ENCODE results near the gene DYRK1A.

The DYRK1A gene

DNA sequence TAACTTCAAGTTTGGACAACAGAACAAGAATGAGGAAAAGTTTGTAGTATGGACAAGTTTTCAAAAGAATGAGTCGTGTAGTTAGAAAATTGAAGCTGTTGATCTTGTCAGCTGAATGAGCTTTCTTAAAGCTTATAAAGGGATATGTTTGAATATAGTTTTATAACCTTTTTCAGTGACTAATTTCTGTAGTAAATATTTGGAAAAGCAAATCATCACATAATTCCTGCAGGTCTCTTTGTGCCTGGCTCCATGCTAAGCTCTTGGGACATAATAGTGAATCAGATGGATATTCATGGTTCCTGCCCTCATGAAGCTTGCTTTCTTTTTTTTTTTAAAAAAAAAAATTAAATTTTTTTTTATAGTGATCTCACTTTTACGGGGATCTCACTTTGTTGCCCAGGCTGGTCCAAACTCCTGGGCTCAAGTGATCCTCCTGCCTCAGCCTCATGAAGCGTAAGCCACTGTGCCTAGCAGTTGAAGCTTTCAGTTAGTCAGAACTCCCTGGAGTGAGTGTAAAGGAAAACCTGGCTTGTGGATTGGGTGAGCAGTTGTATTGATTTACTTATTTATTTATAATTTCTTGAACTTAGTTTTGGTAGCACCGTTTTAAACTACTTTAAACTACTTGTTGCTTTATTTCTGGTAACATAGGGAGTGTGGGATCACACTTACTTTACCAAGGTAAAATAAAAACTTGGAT lies 15.5 kb downstream of the DYRK1A start:
- DNase-seq (ENCODE audit: low spot score in 2 of 2) (no peak), ATAC-seq (replicated peaks; ENCODE audit: extremely low read depth, poor library complexity, severe bottlenecking) (no peak)
- Mint-ChIP-seq H3K9me3 (no peaks in the 10 kb centered on the region), H3K4me1 (peaks cover 79% of the 10 kb centered on the region), H3K4me3 (no peak overlapping the region), H3K27ac (ENCODE audit: low read depth) (no peak overlapping the region), H3K36me3 (ENCODE audit: insufficient read depth) (peaks cover 10% of the 10 kb centered on the region), H3K27me3 (no peaks in the 10 kb centered on the region)

DNA sequence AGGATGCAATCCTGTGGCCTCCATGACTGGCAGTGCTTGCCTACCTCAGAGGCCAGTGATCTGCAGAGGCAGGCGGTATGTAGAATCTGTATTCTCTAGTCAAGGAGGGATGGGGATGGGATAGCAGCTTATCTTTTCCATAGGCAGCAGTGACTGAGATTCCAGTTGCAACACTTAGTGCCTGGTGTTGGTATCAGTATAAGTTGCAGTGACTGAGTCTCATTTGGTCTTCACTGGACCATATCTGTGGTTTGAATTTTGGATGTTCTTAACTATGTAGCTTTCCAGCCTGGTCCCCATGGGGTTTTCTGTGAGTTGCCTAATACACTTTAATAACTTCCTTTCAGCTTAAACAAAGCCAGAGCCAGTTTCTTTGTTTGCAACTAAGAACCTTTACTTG lies 16.5 kb downstream of the DYRK1A start:
- Mint-ChIP-seq H3K36me3 (ENCODE audit: insufficient read depth) (peaks cover 18% of the 10 kb centered on the region), H3K27ac (ENCODE audit: low read depth) (peak overlapping the region; percentile 49), H3K9me3 (no peaks in the 10 kb centered on the region), H3K27me3 (no peaks in the 10 kb centered on the region), H3K4me1 (peaks cover 82% of the 10 kb centered on the region), H3K4me3 (peak overlapping the region; percentile 17)
- ATAC-seq (replicated peaks; ENCODE audit: extremely low read depth, poor library complexity, severe bottlenecking), result no peak
- DNase-seq (ENCODE audit: low spot score in 2 of 2), result no peak

DNA sequence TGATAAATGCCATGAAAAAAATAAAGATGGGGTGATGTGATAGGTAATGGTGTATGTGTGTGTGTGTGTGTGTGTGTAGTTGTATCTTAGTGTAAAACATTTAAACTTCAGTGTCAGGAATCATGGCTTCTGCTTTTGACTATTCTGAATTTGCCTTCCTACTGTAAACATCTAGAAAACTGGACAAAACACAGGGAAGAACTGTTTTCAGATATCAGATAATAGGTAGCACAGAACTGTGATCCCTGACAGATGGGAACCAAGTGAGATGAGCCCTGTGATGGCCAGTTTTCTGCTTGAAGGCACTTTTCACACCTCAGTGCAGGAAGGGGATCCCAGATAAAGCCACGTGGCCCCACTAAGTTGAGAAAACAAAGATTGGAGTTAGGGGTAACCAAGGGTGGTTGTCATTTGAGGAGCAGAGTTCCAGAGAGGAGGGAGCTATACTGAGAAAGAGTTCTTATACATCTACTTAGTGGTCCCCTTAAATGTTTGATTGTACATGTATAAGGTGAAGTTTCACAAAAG lies 17.3 kb downstream of the DYRK1A start:
- Mint-ChIP-seq H3K4me1 (peaks cover 84% of the 10 kb centered on the region), H3K4me3 (peak overlapping the region; percentile 17), H3K9me3 (no peaks in the 10 kb centered on the region), H3K27ac (ENCODE audit: low read depth) (peak overlapping the region; percentile 49), H3K27me3 (no peaks in the 10 kb centered on the region), H3K36me3 (ENCODE audit: insufficient read depth) (peaks cover 18% of the 10 kb centered on the region)
- ATAC-seq (replicated peaks; ENCODE audit: extremely low read depth, poor library complexity, severe bottlenecking), result no peak
- no peak for DNase-seq (ENCODE audit: low spot score in 2 of 2)

DNA sequence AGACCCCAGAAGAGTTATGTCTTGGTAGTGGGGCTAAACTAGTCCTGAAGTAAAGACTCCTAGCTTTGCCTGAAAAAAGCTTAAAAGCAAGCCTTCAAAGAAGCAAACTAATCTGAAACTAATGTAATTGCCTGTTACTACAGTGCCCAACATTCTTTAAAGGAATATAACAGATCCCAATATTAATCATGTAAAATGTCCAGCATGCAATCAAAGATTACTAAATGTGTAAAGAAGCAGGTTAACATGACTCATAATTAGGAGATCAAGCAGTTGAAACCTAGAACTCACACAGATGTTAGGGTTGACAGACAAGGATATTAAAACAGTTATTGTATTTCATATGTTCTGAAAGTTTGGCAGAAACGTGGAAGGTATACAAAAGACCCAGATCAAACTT lies 17.8 kb downstream of the DYRK1A start:
- H3K9me3 Mint-ChIP-seq, result no peaks in the 10 kb centered on the region
- H3K4me1 Mint-ChIP-seq, result peaks cover 82% of the 10 kb centered on the region
- ATAC-seq (replicated peaks; ENCODE audit: extremely low read depth, poor library complexity, severe bottlenecking) (no peak), DNase-seq (ENCODE audit: low spot score in 2 of 2) (no peak)
- H3K27ac Mint-ChIP-seq (ENCODE audit: low read depth), result peak overlapping the region; percentile 50
- no peaks in the 10 kb centered on the region for H3K27me3 Mint-ChIP-seq
- peak overlapping the region; percentile 17 for H3K4me3 Mint-ChIP-seq
- peaks cover 21% of the 10 kb centered on the region for H3K36me3 Mint-ChIP-seq (ENCODE audit: insufficient read depth)

DNA sequence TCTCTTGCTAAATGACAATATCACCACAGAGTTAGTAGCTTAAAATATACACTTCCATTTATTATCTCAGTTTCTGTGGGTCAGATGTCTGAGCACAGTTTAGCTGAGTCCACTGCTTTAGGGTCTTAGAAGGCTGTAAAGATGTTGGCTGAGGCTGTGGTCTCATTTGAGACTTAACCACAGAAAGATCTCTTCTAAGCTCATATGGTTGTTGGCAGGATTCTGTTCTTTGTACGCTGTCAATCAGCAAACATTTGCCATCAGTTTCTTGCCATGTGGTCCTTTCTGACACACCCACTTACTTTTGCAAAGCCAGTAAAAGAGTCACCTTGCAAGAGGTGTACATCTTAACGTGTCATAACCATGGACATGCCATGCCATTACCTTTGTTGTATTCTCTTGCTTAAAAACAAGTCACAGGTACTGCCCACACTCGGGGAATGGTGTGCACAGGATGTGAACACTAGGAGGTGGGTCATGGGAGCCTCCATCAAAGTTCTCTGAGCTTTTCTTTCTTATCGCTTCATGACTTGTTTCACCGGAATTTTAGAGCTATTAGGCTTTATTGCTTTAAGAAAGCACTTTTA lies 18.7 kb downstream of the DYRK1A start:
- DNase-seq (ENCODE audit: low spot score in 2 of 2) (no peak), ATAC-seq (replicated peaks; ENCODE audit: extremely low read depth, poor library complexity, severe bottlenecking) (peak; percentile 21)
- Mint-ChIP-seq H3K36me3 (ENCODE audit: insufficient read depth) (peaks cover 27% of the 10 kb centered on the region), H3K4me1 (peaks cover 86% of the 10 kb centered on the region), H3K27ac (ENCODE audit: low read depth) (peak overlapping the region; percentile 50), H3K9me3 (no peaks in the 10 kb centered on the region), H3K4me3 (no peak overlapping the region), H3K27me3 (no peaks in the 10 kb centered on the region)

DNA sequence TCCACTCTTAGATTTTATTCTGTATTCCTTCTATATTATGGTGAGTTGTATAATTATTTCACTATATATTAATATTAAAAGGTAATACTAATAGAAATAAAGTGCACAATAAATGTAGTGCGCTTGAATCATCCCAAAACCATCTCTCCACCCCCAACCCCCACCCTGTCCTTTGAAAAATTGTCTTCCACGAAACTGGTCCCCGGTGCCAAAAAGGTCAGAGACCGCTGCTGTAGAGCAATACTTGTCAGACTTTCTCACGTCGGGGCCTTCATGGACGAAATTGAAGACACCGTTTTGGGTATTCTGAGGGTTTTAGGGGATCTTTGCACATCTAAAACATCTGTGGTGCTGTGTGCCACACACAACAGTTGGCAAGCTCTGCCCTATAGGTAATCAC lies 19.6 kb downstream of the DYRK1A start:
- Mint-ChIP-seq H3K27me3 (no peaks in the 10 kb centered on the region), H3K27ac (ENCODE audit: low read depth) (no peak overlapping the region), H3K4me3 (peak overlapping the region; percentile 26), H3K36me3 (ENCODE audit: insufficient read depth) (peaks cover 27% of the 10 kb centered on the region), H3K4me1 (peaks cover 86% of the 10 kb centered on the region), H3K9me3 (no peaks in the 10 kb centered on the region)
- ATAC-seq (replicated peaks; ENCODE audit: extremely low read depth, poor library complexity, severe bottlenecking) (no peak), DNase-seq (ENCODE audit: low spot score in 2 of 2) (no peak)

DNA sequence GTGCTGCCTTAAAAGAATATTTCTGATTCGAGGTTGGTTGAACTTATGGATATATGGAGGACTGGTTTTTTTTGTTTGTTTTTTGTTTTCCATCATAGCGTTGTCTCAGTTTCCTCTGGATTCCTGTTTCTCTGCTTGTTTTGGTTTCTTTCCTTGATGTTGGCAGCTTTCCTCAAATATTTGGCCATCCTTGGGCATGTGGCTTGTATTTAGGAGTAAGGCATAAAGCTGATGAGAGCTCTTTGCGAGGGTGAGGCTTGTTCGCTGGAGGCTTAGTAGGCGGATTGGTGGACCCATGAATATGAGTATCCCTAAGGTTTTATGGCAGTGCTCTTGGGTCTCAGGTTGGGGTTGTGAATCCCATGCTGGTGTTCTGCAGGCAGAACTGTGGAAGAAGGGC lies 22.9 kb downstream of the DYRK1A start:
- DNase-seq (ENCODE audit: low spot score in 2 of 2) (no peak), ATAC-seq (replicated peaks; ENCODE audit: extremely low read depth, poor library complexity, severe bottlenecking) (no peak)
- H3K27ac Mint-ChIP-seq (ENCODE audit: low read depth), result no peak overlapping the region
- peaks cover 33% of the 10 kb centered on the region for H3K36me3 Mint-ChIP-seq (ENCODE audit: insufficient read depth)
- H3K9me3 Mint-ChIP-seq, result no peaks in the 10 kb centered on the region
- H3K4me3 Mint-ChIP-seq, result peak overlapping the region; percentile 42
- peaks cover 89% of the 10 kb centered on the region for H3K4me1 Mint-ChIP-seq
- H3K27me3 Mint-ChIP-seq, result no peaks in the 10 kb centered on the region

DNA sequence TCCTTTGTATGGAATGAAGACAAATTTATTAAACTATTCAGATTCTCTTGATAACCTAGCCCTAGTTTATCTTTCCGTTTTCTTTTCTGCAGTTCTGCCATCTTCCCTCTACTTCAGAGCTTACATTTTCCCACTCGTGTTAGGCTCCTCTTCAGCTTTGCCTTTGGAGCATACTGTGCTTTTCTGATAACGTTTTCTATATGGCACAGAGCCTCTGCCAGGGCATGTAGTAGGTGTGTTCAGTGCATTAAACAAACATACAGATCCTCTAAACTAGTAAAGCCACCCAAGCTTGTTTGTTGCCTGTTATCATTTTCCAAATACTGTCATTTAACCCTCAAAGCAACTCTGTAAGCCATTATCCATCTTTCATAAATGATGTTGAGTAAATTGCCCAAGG lies 25.1 kb downstream of the DYRK1A start:
- H3K27me3 Mint-ChIP-seq, result no peaks in the 10 kb centered on the region
- peak overlapping the region; percentile 42 for H3K4me3 Mint-ChIP-seq
- DNase-seq (ENCODE audit: low spot score in 2 of 2), result no peak
- H3K27ac Mint-ChIP-seq (ENCODE audit: low read depth), result peak overlapping the region; percentile 9
- no peaks in the 10 kb centered on the region for H3K9me3 Mint-ChIP-seq
- H3K36me3 Mint-ChIP-seq (ENCODE audit: insufficient read depth), result peaks cover 32% of the 10 kb centered on the region
- no peak for ATAC-seq (replicated peaks; ENCODE audit: extremely low read depth, poor library complexity, severe bottlenecking)
- H3K4me1 Mint-ChIP-seq, result peaks cover 89% of the 10 kb centered on the region

DNA sequence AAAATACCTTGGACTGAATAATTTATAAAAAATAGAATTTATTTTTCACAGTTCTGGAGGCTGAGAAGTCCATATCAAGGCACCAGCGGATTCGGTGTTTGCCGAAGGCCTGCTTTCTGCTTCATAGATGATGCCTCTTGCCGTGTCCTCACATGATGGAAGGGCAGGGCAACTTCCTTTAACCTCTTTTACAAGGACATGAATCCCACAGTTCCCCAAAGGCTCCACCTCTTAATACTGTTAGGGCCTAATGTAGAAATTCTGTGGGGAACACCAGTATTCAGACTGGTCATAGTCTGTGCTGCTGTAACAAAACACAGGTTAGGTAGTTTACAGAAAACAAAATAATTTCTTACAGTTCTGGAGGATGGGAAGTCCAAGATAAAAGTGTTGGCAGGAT lies 25.9 kb downstream of the DYRK1A start:
- Mint-ChIP-seq H3K36me3 (ENCODE audit: insufficient read depth) (peaks cover 31% of the 10 kb centered on the region), H3K4me1 (peaks cover 89% of the 10 kb centered on the region), H3K27ac (ENCODE audit: low read depth) (no peak overlapping the region), H3K9me3 (no peaks in the 10 kb centered on the region), H3K27me3 (no peaks in the 10 kb centered on the region), H3K4me3 (peak overlapping the region; percentile 9)
- DNase-seq (ENCODE audit: low spot score in 2 of 2) (no peak), ATAC-seq (replicated peaks; ENCODE audit: extremely low read depth, poor library complexity, severe bottlenecking) (no peak)

DNA sequence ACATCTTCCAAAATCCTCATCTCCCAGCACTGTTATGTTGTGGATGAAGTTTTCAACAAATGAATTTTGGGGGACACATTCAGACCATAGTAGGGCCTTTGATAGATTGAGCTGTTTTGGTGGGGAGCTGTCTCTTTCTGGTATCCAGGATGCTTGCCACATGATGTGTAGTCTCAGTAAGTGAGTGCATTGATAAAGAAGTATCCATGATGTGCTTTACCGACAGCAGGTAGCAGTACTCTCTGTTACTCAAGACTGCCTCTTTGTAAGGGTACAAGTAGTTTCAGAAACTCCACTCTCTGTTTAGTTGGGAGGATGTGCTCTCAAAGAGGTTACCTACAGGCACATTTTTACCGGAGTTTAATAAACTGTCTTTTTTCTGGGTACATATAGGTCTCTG lies 26.5 kb downstream of the DYRK1A start:
- ATAC-seq (replicated peaks; ENCODE audit: extremely low read depth, poor library complexity, severe bottlenecking) (no peak), DNase-seq (ENCODE audit: low spot score in 2 of 2) (no peak)
- Mint-ChIP-seq H3K9me3 (no peaks in the 10 kb centered on the region), H3K4me3 (peak overlapping the region; percentile 9), H3K4me1 (peaks cover 89% of the 10 kb centered on the region), H3K36me3 (ENCODE audit: insufficient read depth) (peaks cover 28% of the 10 kb centered on the region), H3K27ac (ENCODE audit: low read depth) (no peak overlapping the region), H3K27me3 (no peaks in the 10 kb centered on the region)

DNA sequence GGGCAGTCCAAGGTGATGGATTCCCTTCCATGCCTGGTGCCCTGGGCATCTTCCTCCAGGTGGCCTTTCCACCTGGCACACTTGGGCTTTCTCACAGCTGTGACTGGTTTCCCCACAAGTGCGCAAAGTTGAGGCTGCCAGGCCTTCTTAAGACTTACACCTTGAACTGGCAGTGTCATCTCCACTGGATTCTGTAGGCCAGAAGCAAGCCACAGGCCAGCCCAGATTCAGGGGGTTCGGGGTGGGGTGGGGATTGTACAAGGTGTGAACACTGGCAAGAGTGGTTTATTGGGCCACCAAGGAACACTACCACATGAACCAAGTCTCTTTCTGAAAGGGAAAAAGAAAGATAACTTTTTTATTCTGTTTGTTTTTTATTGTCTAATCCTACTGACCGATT lies 27.2 kb downstream of the DYRK1A start:
- DNase-seq (ENCODE audit: low spot score in 2 of 2) (no peak), ATAC-seq (replicated peaks; ENCODE audit: extremely low read depth, poor library complexity, severe bottlenecking) (no peak)
- Mint-ChIP-seq H3K27ac (ENCODE audit: low read depth) (no peak overlapping the region), H3K36me3 (ENCODE audit: insufficient read depth) (peaks cover 26% of the 10 kb centered on the region), H3K4me3 (no peak overlapping the region), H3K9me3 (no peaks in the 10 kb centered on the region), H3K27me3 (no peaks in the 10 kb centered on the region), H3K4me1 (peaks cover 89% of the 10 kb centered on the region)

DNA sequence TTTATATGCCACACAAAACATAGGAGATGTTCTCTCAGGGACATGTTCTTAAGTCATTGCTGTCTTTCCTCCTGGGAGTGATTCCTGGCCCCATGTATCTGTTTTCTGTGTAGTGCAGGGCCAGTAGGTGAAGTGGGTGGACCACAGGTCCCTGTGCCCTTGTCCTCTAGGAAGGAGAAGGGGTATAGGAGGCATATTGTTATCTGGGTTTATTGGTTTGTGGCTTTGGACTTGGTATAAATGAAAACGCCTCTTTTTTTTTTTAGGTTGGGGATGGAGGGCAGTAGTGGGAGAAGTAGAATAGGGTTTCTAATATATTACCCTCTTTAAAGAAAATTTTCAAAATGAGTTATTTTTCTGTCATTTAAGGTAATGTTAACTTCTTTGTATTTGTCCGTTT lies 29.4 kb downstream of the DYRK1A start:
- Mint-ChIP-seq H3K4me1 (peaks cover 88% of the 10 kb centered on the region), H3K9me3 (no peaks in the 10 kb centered on the region), H3K27me3 (no peaks in the 10 kb centered on the region), H3K27ac (ENCODE audit: low read depth) (no peak overlapping the region), H3K4me3 (peak overlapping the region; percentile 12), H3K36me3 (ENCODE audit: insufficient read depth) (peaks cover 19% of the 10 kb centered on the region)
- ATAC-seq (replicated peaks; ENCODE audit: extremely low read depth, poor library complexity, severe bottlenecking) (no peak), DNase-seq (ENCODE audit: low spot score in 2 of 2) (no peak)

DNA sequence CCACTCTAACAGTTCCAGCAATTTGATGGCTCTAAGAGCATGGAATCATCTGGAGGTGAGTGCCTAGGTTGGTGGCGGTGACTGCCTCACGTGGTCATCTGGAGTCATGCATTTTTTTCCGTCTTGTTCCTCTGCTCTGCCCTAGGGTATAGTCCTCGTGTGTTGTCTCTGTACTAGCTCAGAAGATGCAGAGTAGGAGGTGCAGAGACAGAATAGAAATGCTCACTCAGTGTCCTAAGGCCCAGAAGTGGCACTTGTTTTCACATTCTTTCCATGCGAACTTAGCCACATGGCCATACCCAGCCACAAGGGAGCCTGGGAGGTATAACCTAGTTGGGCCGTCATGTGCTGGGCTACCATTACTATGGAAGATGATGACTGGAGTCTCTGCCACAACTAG lies 30.3 kb downstream of the DYRK1A start:
- Mint-ChIP-seq H3K4me1 (peaks cover 84% of the 10 kb centered on the region), H3K27ac (ENCODE audit: low read depth) (no peak overlapping the region), H3K4me3 (peak overlapping the region; percentile 31), H3K36me3 (ENCODE audit: insufficient read depth) (peaks cover 17% of the 10 kb centered on the region), H3K9me3 (peaks cover under 1% of the 10 kb centered on the region), H3K27me3 (no peaks in the 10 kb centered on the region)
- DNase-seq (ENCODE audit: low spot score in 2 of 2) (no peak), ATAC-seq (replicated peaks; ENCODE audit: extremely low read depth, poor library complexity, severe bottlenecking) (no peak)
